Calu3 (cell line): Measurements from ENCODE around the gene MUC12. TPM values are rescaled to one million over a fixed set of nuclear protein-coding genes. Genes with fewer than 3 reads are reported as not detected.

Source experiments
- BruUV-seq: library from RNA; stranded (reverse); fragments of 400-500 nt; replicated peaks from 2 replicates; lab custom pipeline; 2021; lab: Mats Ljungman, UMichigan
- CTCF ChIA-PET: fragments of 300-600 bp; sonication (Branson Sonifier 250); formaldehyde crosslinking; loops from one replicate; lab custom pipeline; 2022; ENCODE audit warnings: antibody characterized with exemption; lab: Charles Lee
- DNase-seq: peaks from one replicate; pipeline ENCODE4 v3.0.0; 2022
- H3K27ac Mint-ChIP-seq: one replicate; pipeline ENCODE4 v1.8.0; 2022; ENCODE audit warnings: mixed read lengths; ENCODE audit not compliant: unreplicated experiment
- H3K27me3 Mint-ChIP-seq: one replicate; pipeline ENCODE4 v1.8.0; 2022; ENCODE audit warnings: mixed read lengths; ENCODE audit not compliant: unreplicated experiment
- H3K36me3 Mint-ChIP-seq: one replicate; pipeline ENCODE4 v1.8.0; 2022; ENCODE audit warnings: mild to moderate bottlenecking, moderate library complexity, mixed read lengths; ENCODE audit not compliant: insufficient read depth, unreplicated experiment
- H3K4me1 Mint-ChIP-seq: one replicate; pipeline ENCODE4 v1.8.0; 2022; ENCODE audit warnings: mild to moderate bottlenecking, low read depth, mixed read lengths; ENCODE audit not compliant: unreplicated experiment
- H3K4me3 Mint-ChIP-seq: one replicate; pipeline ENCODE4 v1.8.0; 2022; ENCODE audit warnings: mild to moderate bottlenecking, low read depth, moderate library complexity, mixed read lengths; ENCODE audit not compliant: unreplicated experiment
- H3K9me3 Mint-ChIP-seq: one replicate; pipeline ENCODE4 v1.8.0; 2022; ENCODE audit warnings: low read depth, mixed read lengths; ENCODE audit not compliant: unreplicated experiment
- CTCF ChIP-seq: fragments of 200-600 bp; IDR thresholded peaks from one replicate; pipeline ENCODE4 v1.8.0; 2022; ENCODE audit warnings: antibody characterized with exemption; ENCODE audit not compliant: unreplicated experiment
- intact Hi-C: fragments of 100-400 bp; cut with micrococcal nuclease; formaldehyde crosslinking; loops from one replicate; pipeline ENCODE4 v1.10.0; 2022; ENCODE audit not compliant: unreplicated experiment
- total RNA-seq: library from RNA; stranded (reverse); gene quantifications from 2 replicates; pipeline ENCODE4 v1.2.3, GENCODE V29; 2022

MUC12 gene
- total RNA-seq, 1 experiment from 2014 or later = 0.59 TPM

- BruUV-seq = no TSS peak
- intact Hi-C loops = no loop called here
- CTCF ChIA-PET = no interaction called here
- H3K27me3 Mint-ChIP-seq = peaks cover 13% of the 10 kb centered on the region
- H3K9me3 Mint-ChIP-seq = no peaks in the 10 kb centered on the region
- no peak for DNase-seq
- H3K4me1 Mint-ChIP-seq = no peaks in the 10 kb centered on the region
- no peak overlapping the region for H3K4me3 Mint-ChIP-seq
- peaks cover 8% of the 10 kb centered on the region for H3K36me3 Mint-ChIP-seq
- H3K27ac Mint-ChIP-seq = no peak overlapping the region
- no peak for TF ChIP-seq CTCF
These were observed 49.2 kb downstream of the MUC12 start for GRCh38 chr7:101018271-101019167.

GRCh38 chr7:101020444-101020843 is 51.1 kb downstream of the MUC12 start:
- intact Hi-C loops = no loop called here
- Mint-ChIP-seq H3K27me3 (peaks cover 13% of the 10 kb centered on the region), H3K27ac (no peak overlapping the region), H3K36me3 (peaks cover 8% of the 10 kb centered on the region), H3K9me3 (no peaks in the 10 kb centered on the region), H3K4me3 (no peak overlapping the region), H3K4me1 (no peaks in the 10 kb centered on the region)
- no peak for DNase-seq
- CTCF ChIA-PET = interaction anchor here (0.5 kb wide), 1 partner anchor 461 kb away, joined by 3 read pairs; no protein-coding TSS in a partner anchor
- TF ChIP-seq CTCF = no peak
- BruUV-seq = no TSS peak

GRCh38 chr7:101021703-101022102 is 52.3 kb downstream of the MUC12 start:
- TF ChIP-seq CTCF = no peak
- H3K36me3 Mint-ChIP-seq = peaks cover 7% of the 10 kb centered on the region
- DNase-seq = no peak
- intact Hi-C loops = no loop called here
- peaks cover 13% of the 10 kb centered on the region for H3K27me3 Mint-ChIP-seq
- CTCF ChIA-PET = interaction anchor here (0.7 kb wide), 1 partner anchor 232 kb away, joined by 4 read pairs; no protein-coding TSS in a partner anchor
- no peaks in the 10 kb centered on the region for H3K9me3 Mint-ChIP-seq
- H3K27ac Mint-ChIP-seq = no peak overlapping the region
- no TSS peak for BruUV-seq
- H3K4me3 Mint-ChIP-seq = no peak overlapping the region
- no peaks in the 10 kb centered on the region for H3K4me1 Mint-ChIP-seq

- Mint-ChIP-seq H3K4me3 (no peak overlapping the region), H3K4me1 (no peaks in the 10 kb centered on the region), H3K27ac (no peak overlapping the region), H3K36me3 (no peaks in the 10 kb centered on the region), H3K9me3 (no peaks in the 10 kb centered on the region), H3K27me3 (peaks cover 13% of the 10 kb centered on the region)
- TF ChIP-seq CTCF = no peak
- BruUV-seq = no TSS peak
- intact Hi-C loops = no loop called here
- DNase-seq = no peak
- CTCF ChIA-PET = no interaction called here
These were observed 54.5 kb downstream of the MUC12 start for GRCh38 chr7:101023839-101024238.
